NK-92 treated with Interleukin-12 subunit alpha and Interleukin-12 subunit beta, amount 100 ng/mL, for 24 hours (cell line): ENCODE measurements around the gene SNRNP25.
"Not testable (repeated sequence)": the region's sequence is repeated elsewhere in the genome, so short reads cannot be mapped to it uniquely, and the experiment has no call there.

ENCODE experiments used
- DNase-seq: peaks from one replicate; lab custom pipeline; 2025; lab: John Stamatoyannopoulos, UW

The SNRNP25 gene

GRCh38 chr16:42069-42457 lies 11.6 kb upstream of the SNRNP25 start:
- DNase-seq: no peak

GRCh38 chr16:42691-43090 lies 10.9 kb upstream of the SNRNP25 start:
- no peak for DNase-seq

- no peak for DNase-seq
These were observed 10.3 kb upstream of the SNRNP25 start for GRCh38 chr16:43294-43693.

GRCh38 chr16:44655-45054 lies 9.0 kb upstream of the SNRNP25 start:
- DNase-seq: no peak

- no peak for DNase-seq
These were observed 8.2 kb upstream of the SNRNP25 start for GRCh38 chr16:45454-45853.

- not testable (repeated sequence) for DNase-seq
These were observed 7.1 kb upstream of the SNRNP25 start for GRCh38 chr16:46510-46909.

GRCh38 chr16:47234-47633 lies 6.4 kb upstream of the SNRNP25 start:
- no peak for DNase-seq

GRCh38 chr16:50769-51591 lies 2.6 kb upstream of the SNRNP25 start:
- DNase-seq: no peak

GRCh38 chr16:54237-54581 lies 581 bp downstream of the SNRNP25 start:
- DNase-seq: no peak

GRCh38 chr16:55571-56136 lies 2.0 kb downstream of the SNRNP25 start:
- DNase-seq: no peak

GRCh38 chr16:56231-56927 lies 2.8 kb downstream of the SNRNP25 start:
- no peak for DNase-seq

- no peak for DNase-seq
These were observed 4.1 kb downstream of the SNRNP25 start for GRCh38 chr16:57711-58110.

GRCh38 chr16:58491-59439 lies 5.1 kb downstream of the SNRNP25 start:
- no peak for DNase-seq

- no peak for DNase-seq
These were observed 5.9 kb downstream of the SNRNP25 start for GRCh38 chr16:59440-60059.

- no peak for DNase-seq
These were observed 6.5 kb downstream of the SNRNP25 start for GRCh38 chr16:60166-60565.

- DNase-seq: no peak
These were observed 7.6 kb downstream of the SNRNP25 start for GRCh38 chr16:60929-61878.

GRCh38 chr16:61879-62281 lies 8.3 kb downstream of the SNRNP25 start:
- DNase-seq: no peak

- no peak for DNase-seq
These were observed 8.8 kb downstream of the SNRNP25 start for GRCh38 chr16:62283-62967.

GRCh38 chr16:62968-63391 lies 9.4 kb downstream of the SNRNP25 start:
- no peak for DNase-seq

GRCh38 chr16:63466-63865 lies 9.8 kb downstream of the SNRNP25 start:
- no peak for DNase-seq
